H1 (cell line): ENCODE measurements around the gene COLQ. TPM values are rescaled to one million over a fixed set of nuclear protein-coding genes. Genes with fewer than 3 reads are reported as not detected.

Experiments used
- POLR2AphosphoS5 ChIP-seq: IDR thresholded peaks from 2 replicates; pipeline ENCODE4 v1.6.1; 2011; ENCODE audit warnings: low read depth, low read length
- POU5F1 ChIP-seq: IDR thresholded peaks from 2 replicates; pipeline ENCODE4 v1.6.1; 2011; ENCODE audit warnings: low read depth, mild to moderate bottlenecking, low read length, moderate library complexity
- polyA plus RNA-seq, 7 experiments: library from polyadenylated mRNA; depleted of rRNA in 3 of 7; stranded (reverse) in 5 of 7; unstranded in 2 of 7; fragments of >200 nt in 5 of 7; fragments of 200-250 nt in 2 of 7; gene quantifications; 1 replicate in 5 of 7; 2 replicates in 1 of 7; 4 replicates in 1 of 7; pipeline versions ENCODE4 v1.2.1 to v1.2.3, GENCODE V29; 2011 to 2013; ENCODE audit warnings: missing spikeins in 2 of 7, mixed read lengths in 2 of 7
- total RNA-seq: library from RNA; stranded (reverse); fragmentation: NEBNext Ultra II Directional; extraction: Animal tissue kit (Norgen Biotek cat#: 25700); gene quantifications from 2 replicates; pipeline ENCODE4 v1.2.1, GENCODE V29; 2021

The COLQ gene
- total and polyA plus RNA-seq, 2 of the 8 experiments (the other 6 are each of a cell fraction or from before 2014, with no cell fraction given) = 1.5 to 1.9 TPM

DNA sequence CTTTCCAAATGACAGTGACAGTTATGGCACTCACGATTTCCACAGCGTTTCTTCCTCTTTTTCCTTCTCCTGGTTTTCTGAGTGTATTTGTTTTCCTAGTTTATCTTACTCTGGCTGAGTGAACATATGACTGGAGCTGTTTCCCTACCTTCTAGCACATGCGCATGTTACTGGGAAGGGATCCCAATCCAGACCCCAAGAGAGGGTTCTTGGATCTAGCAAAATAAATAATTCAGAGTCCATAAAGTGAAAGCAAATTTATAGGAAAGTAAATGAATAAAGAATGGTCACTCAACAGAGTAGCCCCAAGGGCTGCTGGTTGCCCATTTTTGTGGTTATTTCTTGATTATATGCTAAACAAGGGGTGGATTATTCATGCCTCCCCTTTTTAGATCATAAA, 118.0 kb downstream of the COLQ start (continued):
- TF ChIP-seq POU5F1 = no peak
- no peak for TF ChIP-seq POLR2AphosphoS5
